GM12878 (cell line): ENCODE measurements around the gene ZNF18. TPM values are rescaled to one million over a fixed set of nuclear protein-coding genes. Genes with fewer than 3 reads are reported as not detected.

Experiments
- ATAC-seq: fragments of 200-7000 bp; cut with Tn5 transposase; 3 replicates; pipeline ENCODE4 v1.9.1; 2020; ENCODE audit warnings: mild to moderate bottlenecking, moderate library complexity
- BruUV-seq: library from RNA; stranded (reverse); fragments of 400-500 nt; replicated peaks from 2 replicates; lab custom pipeline; 2021; lab: Mats Ljungman, UMichigan
- CTCF ChIA-PET: fragments of 300-600 bp; sonication (Branson Sonifier 250); formaldehyde crosslinking; extraction: SDS; loops from one replicate; lab custom pipeline; 2021; ENCODE audit warnings: inconsistent platforms; lab: Yijun Ruan, JAX
- POLR2A ChIA-PET: fragments of 350-600 bp; formaldehyde crosslinking; extraction: SDS; loops from one replicate; lab custom pipeline; 2021; ENCODE audit warnings: inconsistent platforms; lab: Charles Lee
- RAD21 ChIA-PET: fragments of 300-600 bp; sonication (Branson Sonifier 250); formaldehyde crosslinking; loops from one replicate; lab custom pipeline; 2023; ENCODE audit warnings: antibody characterized with exemption; ENCODE audit not compliant: unreplicated experiment; lab: Charles Lee
- SMC1A ChIA-PET: fragments of 300-600 bp; sonication (Branson Sonifier 250); formaldehyde crosslinking; loops from one replicate; lab custom pipeline; 2023; ENCODE audit not compliant: unreplicated experiment, uncharacterized antibody; lab: Charles Lee
- DNase-seq: peaks from one replicate; pipeline ENCODE4 v3.0.0-alpha.2; 2011; ENCODE audit warnings: low read depth, low spot score
- FAIRE-seq: peaks from 3 replicates; lab custom pipeline; 2011; peaks lifted over from hg19 to GRCh38; lab: Jason Lieb, UNC
- H2AFZ ChIP-seq: 2 replicates; pipeline ENCODE4 v1.6.0; 2011; ENCODE audit warnings: low read depth, low read length, control low read depth; ENCODE audit not compliant: control insufficient read depth
- H3K27ac ChIP-seq: 2 replicates; pipeline ENCODE4 v1.5.1; 2011; ENCODE audit warnings: control low read depth; ENCODE audit not compliant: control insufficient read depth, insufficient read depth
- H3K27me3 ChIP-seq, 2 experiments: replicated peaks in 1 of 2; 2 replicates each; pipeline versions ENCODE4 v1.6.0 to v1.6.1; 2011; ENCODE audit warnings: low read length in 1 of 2; ENCODE audit not compliant: control insufficient read depth in 2 of 2, insufficient read depth in 2 of 2
- H3K36me3 ChIP-seq, 2 experiments: 2 replicates each; pipeline ENCODE4 v1.5.1; 2011; ENCODE audit warnings: low read length in 1 of 2; ENCODE audit not compliant: control insufficient read depth in 2 of 2, insufficient read depth in 2 of 2
- H3K4me1 ChIP-seq: 2 replicates; pipeline ENCODE4 v1.6.1; 2011; ENCODE audit warnings: mild to moderate bottlenecking, low read length, moderate library complexity, mixed read lengths; ENCODE audit not compliant: control insufficient read depth, insufficient read depth
- H3K4me2 ChIP-seq: 2 replicates; pipeline ENCODE4 v1.6.0; 2011; ENCODE audit warnings: control low read depth; ENCODE audit not compliant: control insufficient read depth, insufficient read depth
- H3K4me3 ChIP-seq: fragments of 200-600 bp; sonication (generic); 2 replicates; pipeline ENCODE4 v1.5.1; 2016
- H3K79me2 ChIP-seq: 2 replicates; pipeline ENCODE4 v1.6.0; 2011; ENCODE audit warnings: low read length; ENCODE audit not compliant: control insufficient read depth, insufficient read depth
- H3K9ac ChIP-seq: 2 replicates; pipeline ENCODE4 v1.8.0; 2011; ENCODE audit warnings: low read length, control low read depth, mixed read lengths; ENCODE audit not compliant: control insufficient read depth, insufficient read depth
- H3K9me3 ChIP-seq: replicated peaks from 3 replicates; pipeline ENCODE4 v1.5.1; 2011; ENCODE audit warnings: mild to moderate bottlenecking, low read length; ENCODE audit not compliant: control insufficient read depth, insufficient read depth
- H4K20me1 ChIP-seq: 2 replicates; pipeline ENCODE4 v1.6.0; 2011; ENCODE audit not compliant: control insufficient read depth, insufficient read depth
- ASH2L ChIP-seq: fragments of 300-600, 200-600 bp; sonication (generic); IDR thresholded peaks from 2 replicates; pipeline ENCODE4 v1.6.1; 2017; ENCODE audit warnings: low read depth, mild to moderate bottlenecking, borderline replicate concordance
- ATF7 ChIP-seq: fragments of 450-650 bp; IDR thresholded peaks from 2 replicates; pipeline ENCODE4 v1.6.1; 2016; ENCODE audit warnings: low read depth, mild to moderate bottlenecking
- CHD2 ChIP-seq: IDR thresholded peaks from 2 replicates; pipeline ENCODE4 v1.6.1; 2011; ENCODE audit warnings: low read depth, low read length, improper control_type of control experiment, borderline replicate concordance
- ETV6 ChIP-seq, 2 experiments: fragments of 450-650 bp in 1 of 2; IDR thresholded peaks in 1 of 2; conservative IDR thresholded peaks in 1 of 2; 2 replicates each; pipeline ENCODE4 v1.6.1; 2014; ENCODE audit warnings: antibody characterized with exemption in 1 of 2, borderline replicate concordance in 1 of 2, low read depth in 1 of 2, mild to moderate bottlenecking in 1 of 2, moderate library complexity in 1 of 2
- HDAC6 ChIP-seq: fragments of 200-600 bp; sonication (generic); IDR thresholded peaks from one replicate; pipeline ENCODE4 v1.8.0; 2017; ENCODE audit warnings: antibody characterized with exemption; ENCODE audit not compliant: unreplicated experiment
- IKZF2 ChIP-seq, 2 experiments: fragments of 450-650 bp; IDR thresholded peaks; 2 replicates each; pipeline ENCODE4 v1.6.1; 2017; ENCODE audit warnings: mild to moderate bottlenecking in 2 of 2, moderate library complexity in 2 of 2
- KAT2A ChIP-seq: conservative IDR thresholded peaks from 2 replicates; pipeline ENCODE4 v1.6.1; 2011; ENCODE audit warnings: low read depth, low read length; ENCODE audit not compliant: control insufficient read depth
- RBBP5 ChIP-seq: fragments of 200-600 bp; sonication (generic); conservative IDR thresholded peaks from 2 replicates; pipeline ENCODE4 v1.6.1; 2016
- RCOR1 ChIP-seq: conservative IDR thresholded peaks from 2 replicates; pipeline ENCODE4 v1.6.1; 2012; ENCODE audit warnings: low read depth, low read length, improper control_type of control experiment
- RUNX3 ChIP-seq: IDR thresholded peaks from 2 replicates; pipeline ENCODE4 v1.6.1; 2012; ENCODE audit warnings: low read length, inconsistent platforms
- TBL1XR1 ChIP-seq: IDR thresholded peaks from 2 replicates; pipeline ENCODE4 v1.6.1; 2012; ENCODE audit warnings: low read depth, low read length, improper control_type of control experiment
- whole genome bisulfite sequencing: methylation state at CpG from one replicate; pipeline ENCODE4 v1.1.6; 2016; ENCODE audit warnings: low lambda C conversion rate; ENCODE audit not compliant: insufficient replicate concordance, insufficient coverage; ENCODE audit errors: missing lambda C conversion rate; 5-methylcytosine and 5-hydroxymethylcytosine counted together
- in situ Hi-C: fragments of 300-500 bp; cut with MboI; formaldehyde crosslinking; loops from 9 replicates; pipeline ENCODE4 v1.14.3; 2018; ENCODE audit warnings: mixed read lengths
- intact Hi-C: fragments of 100-400 bp; cut with micrococcal nuclease; formaldehyde crosslinking; loops from one replicate; pipeline ENCODE4 v1.14.2; 2022; ENCODE audit not compliant: unreplicated experiment
- polyA plus RNA-seq, 11 experiments: library from polyadenylated mRNA; depleted of rRNA in 4 of 11; unstranded in 6 of 11; stranded (reverse) in 5 of 11; fragments of >200 nt; fragmentation: Nextera tagmentation in 4 of 11; fragmentation: Illumina TruSeq in 1 of 11; extraction: Ambion mirVana in 4 of 11; extraction: Trizol in 1 of 11; gene quantifications; 1 replicate in 1 of 11; 2 replicates in 10 of 11; pipeline versions ENCODE4 v1.2.1 to v1.2.3, GENCODE V29; 2011 to 2016; ENCODE audit warnings: inconsistent platforms in 2 of 11, missing spikeins in 2 of 11, low read depth in 1 of 11
- total RNA-seq, 4 experiments: library from RNA; depleted of rRNA in 3 of 4; stranded (reverse); fragments of >200 nt in 3 of 4; fragmentation: Illumina TruSeq in 1 of 4; extraction: Trizol in 1 of 4; gene quantifications; 2 replicates each; pipeline versions ENCODE4 v1.2.1 to v1.2.3, GENCODE V29; 2013 to 2021
- TF ChIP-seq, protein P1 (sequence below), 3 experiments: IDR thresholded peaks in 2 of 3; conservative IDR thresholded peaks in 1 of 3; 2 replicates each; pipeline ENCODE4 v1.5.1; 2011; ENCODE audit warnings: low read depth in 3 of 3, low read length in 3 of 3, mild to moderate bottlenecking in 3 of 3, control low read depth in 2 of 3, moderate library complexity in 2 of 3, inconsistent platforms in 1 of 3, mixed read lengths in 1 of 3; ENCODE audit not compliant: control insufficient read depth in 2 of 3, insufficient read depth in 1 of 3; ENCODE audit errors: extremely low read depth in 1 of 3

Gene ZNF18
- total and polyA plus RNA-seq, 10 of the 15 experiments (the other 5 are each of a cell fraction or from before 2014, with no cell fraction given) = 4.6 to 10.2 (median 9.1) TPM

DNA sequence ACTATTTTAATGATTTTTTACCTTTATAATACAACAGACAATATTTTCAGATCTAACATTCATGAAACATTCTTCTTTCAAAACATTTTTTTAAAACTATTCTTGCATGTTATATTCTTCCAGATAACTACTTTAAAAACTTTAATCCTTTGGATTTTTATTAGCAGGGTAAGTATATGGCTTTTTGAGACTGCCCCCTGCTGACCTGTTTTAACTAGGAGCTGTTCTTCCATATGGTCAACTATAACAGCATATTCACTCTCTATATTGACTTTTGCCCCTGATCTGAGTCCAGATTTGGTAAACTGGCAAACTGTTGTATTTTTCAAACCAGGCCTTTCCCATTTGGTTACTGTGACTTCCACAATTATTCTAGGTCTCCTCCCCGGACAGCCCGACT is 16.5 kb downstream of the ZNF18 start:
- SMC1A ChIA-PET = no interaction called here
- no TSS peak for BruUV-seq
- no peak overlapping the region for H3K4me3 ChIP-seq
- no peaks in the 10 kb centered on the region for H3K27me3 ChIP-seq
- RAD21 ChIA-PET = no interaction called here
- no peak for DNase-seq
- H2AFZ ChIP-seq = no peak overlapping the region
- H3K4me2 ChIP-seq = no peak overlapping the region
- intact Hi-C loops = no loop called here
- no peaks in the 10 kb centered on the region for H3K4me1 ChIP-seq
- TF ChIP-seq CHD2 = no peak
- TF ChIP-seq, protein P1, sequence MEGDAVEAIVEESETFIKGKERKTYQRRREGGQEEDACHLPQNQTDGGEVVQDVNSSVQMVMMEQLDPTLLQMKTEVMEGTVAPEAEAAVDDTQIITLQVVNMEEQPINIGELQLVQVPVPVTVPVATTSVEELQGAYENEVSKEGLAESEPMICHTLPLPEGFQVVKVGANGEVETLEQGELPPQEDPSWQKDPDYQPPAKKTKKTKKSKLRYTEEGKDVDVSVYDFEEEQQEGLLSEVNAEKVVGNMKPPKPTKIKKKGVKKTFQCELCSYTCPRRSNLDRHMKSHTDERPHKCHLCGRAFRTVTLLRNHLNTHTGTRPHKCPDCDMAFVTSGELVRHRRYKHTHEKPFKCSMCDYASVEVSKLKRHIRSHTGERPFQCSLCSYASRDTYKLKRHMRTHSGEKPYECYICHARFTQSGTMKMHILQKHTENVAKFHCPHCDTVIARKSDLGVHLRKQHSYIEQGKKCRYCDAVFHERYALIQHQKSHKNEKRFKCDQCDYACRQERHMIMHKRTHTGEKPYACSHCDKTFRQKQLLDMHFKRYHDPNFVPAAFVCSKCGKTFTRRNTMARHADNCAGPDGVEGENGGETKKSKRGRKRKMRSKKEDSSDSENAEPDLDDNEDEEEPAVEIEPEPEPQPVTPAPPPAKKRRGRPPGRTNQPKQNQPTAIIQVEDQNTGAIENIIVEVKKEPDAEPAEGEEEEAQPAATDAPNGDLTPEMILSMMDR (IDR thresholded peaks at IDR 0.05 in 2 of 3, conservative IDR thresholded peaks at IDR 0.05 in 1 of 3; ENCODE audit: control insufficient read depth in 2 of 3, extremely low read depth in 1 of 3, insufficient read depth in 1 of 3, low read depth in 3 of 3, low read length in 3 of 3) = 0 out of 6 replicates have a peak, but pooled peaks of 1 of the 3 experiments have one; percentile 22
- TF ChIP-seq, all 136 proteins: peak for 1
- no peaks in the 10 kb centered on the region for H3K9me3 ChIP-seq
- WGBS = 75% methylated on average over 2 of the region's 2 CpGs
- no peaks in the 10 kb centered on the region for H3K79me2 ChIP-seq
- FAIRE-seq (no peak), ATAC-seq (no peak)
- H3K36me3 ChIP-seq = peaks cover 0 to 4% of the 10 kb centered on the region in 2 experiments; a peak in 3 of 4 replicates
- H4K20me1 ChIP-seq = no peaks in the 10 kb centered on the region
- in situ Hi-C loops = no loop called here
- ChIA-PET CTCF (interaction anchor here (0.7 kb wide), 1 partner anchor 9 kb away, joined by 4 read pairs; no protein-coding TSS in a partner anchor), POLR2A (no interaction called here)
- H3K27ac ChIP-seq = no peak overlapping the region
- no peak overlapping the region for H3K9ac ChIP-seq

DNA sequence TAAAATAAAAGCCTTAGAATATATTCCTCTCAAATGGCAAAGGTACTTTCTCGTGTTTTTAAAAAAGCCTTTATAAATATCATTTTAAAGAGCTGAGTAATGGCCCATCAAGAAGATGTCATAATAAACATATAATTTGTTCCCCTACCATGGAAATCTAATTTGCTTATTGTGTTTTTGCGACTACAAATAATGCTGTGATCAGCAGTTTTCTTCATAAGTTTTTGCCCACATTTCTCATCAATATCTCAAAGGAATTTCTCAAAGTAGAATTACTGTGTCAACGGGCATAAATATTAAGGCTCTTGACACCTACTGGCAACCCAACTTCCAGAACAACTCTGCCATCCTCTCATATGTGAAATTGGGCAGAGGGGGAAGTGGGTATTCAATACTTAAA is 17.5 kb downstream of the ZNF18 start:
- no peak overlapping the region for H3K9ac ChIP-seq
- no peak overlapping the region for H2AFZ ChIP-seq
- ATAC-seq (no peak), DNase-seq (no peak), FAIRE-seq (no peak)
- H3K27me3 ChIP-seq = no peaks in the 10 kb centered on the region
- H3K9me3 ChIP-seq = no peaks in the 10 kb centered on the region
- ChIA-PET CTCF (interaction anchor here (1.0 kb wide), 1 partner anchor 9 kb away, joined by 3 read pairs; no protein-coding TSS in a partner anchor), RAD21 (interaction anchor here (1.0 kb wide), 1 partner anchor 1104 kb away, joined by 3 read pairs; no protein-coding TSS in a partner anchor), SMC1A (interaction anchor here (0.6 to 0.8 kb wide), 2 partner anchors 17 to 22 kb away, joined by 3 read pairs; no protein-coding TSS in a partner anchor), POLR2A (interaction anchor here (1.3 kb wide), 1 partner anchor 18 kb away, joined by 4 read pairs; the partner anchor contains the start of gene ZNF18)
- H3K4me2 ChIP-seq = no peak overlapping the region
- WGBS = 96% methylated on average over 3 of the region's 3 CpGs
- no peaks in the 10 kb centered on the region for H4K20me1 ChIP-seq
- no peaks in the 10 kb centered on the region for H3K4me1 ChIP-seq
- no peaks in the 10 kb centered on the region for H3K79me2 ChIP-seq
- peaks cover 0 to 4% of the 10 kb centered on the region in 2 experiments; a peak in 3 of 4 replicates for H3K36me3 ChIP-seq
- H3K4me3 ChIP-seq = no peak overlapping the region
- intact Hi-C loops (no loop called here), in situ Hi-C loops (no loop called here)
- no peak overlapping the region for H3K27ac ChIP-seq
- BruUV-seq = no TSS peak
- no peak for TF ChIP-seq ATF7
- no peak for TF ChIP-seq RCOR1
- TF ChIP-seq ASH2L = no peak
- no peak for TF ChIP-seq TBL1XR1
- TF ChIP-seq ETV6 (conservative IDR thresholded peaks at IDR 0.05 in 1 of 2, IDR thresholded peaks at IDR 0.05 in 1 of 2; ENCODE audit: borderline replicate concordance in 1 of 2, low read depth in 1 of 2) = no peak
- TF ChIP-seq RBBP5 = no peak
- TF ChIP-seq HDAC6 = no peak
- TF ChIP-seq KAT2A = no peak
- TF ChIP-seq RUNX3 = no peak
- TF ChIP-seq, protein P1 (IDR thresholded peaks at IDR 0.05 in 2 of 3, conservative IDR thresholded peaks at IDR 0.05 in 1 of 3; ENCODE audit: control insufficient read depth in 2 of 3, extremely low read depth in 1 of 3, insufficient read depth in 1 of 3, low read depth in 3 of 3, low read length in 3 of 3) = no peak
- TF ChIP-seq IKZF2 (IDR thresholded peaks at IDR 0.05) = no peak
